Measurements from ENCODE around the gene LETM1. TPM values are rescaled to one million over a fixed set of nuclear protein-coding genes. Genes with fewer than 3 reads are reported as not detected.

LETM1 gene
- total and polyA plus RNA-seq, 2 donors (not counting 1 experiment from before 2014, with no cell fraction given): 15.8 to 70.4 TPM

DNA sequence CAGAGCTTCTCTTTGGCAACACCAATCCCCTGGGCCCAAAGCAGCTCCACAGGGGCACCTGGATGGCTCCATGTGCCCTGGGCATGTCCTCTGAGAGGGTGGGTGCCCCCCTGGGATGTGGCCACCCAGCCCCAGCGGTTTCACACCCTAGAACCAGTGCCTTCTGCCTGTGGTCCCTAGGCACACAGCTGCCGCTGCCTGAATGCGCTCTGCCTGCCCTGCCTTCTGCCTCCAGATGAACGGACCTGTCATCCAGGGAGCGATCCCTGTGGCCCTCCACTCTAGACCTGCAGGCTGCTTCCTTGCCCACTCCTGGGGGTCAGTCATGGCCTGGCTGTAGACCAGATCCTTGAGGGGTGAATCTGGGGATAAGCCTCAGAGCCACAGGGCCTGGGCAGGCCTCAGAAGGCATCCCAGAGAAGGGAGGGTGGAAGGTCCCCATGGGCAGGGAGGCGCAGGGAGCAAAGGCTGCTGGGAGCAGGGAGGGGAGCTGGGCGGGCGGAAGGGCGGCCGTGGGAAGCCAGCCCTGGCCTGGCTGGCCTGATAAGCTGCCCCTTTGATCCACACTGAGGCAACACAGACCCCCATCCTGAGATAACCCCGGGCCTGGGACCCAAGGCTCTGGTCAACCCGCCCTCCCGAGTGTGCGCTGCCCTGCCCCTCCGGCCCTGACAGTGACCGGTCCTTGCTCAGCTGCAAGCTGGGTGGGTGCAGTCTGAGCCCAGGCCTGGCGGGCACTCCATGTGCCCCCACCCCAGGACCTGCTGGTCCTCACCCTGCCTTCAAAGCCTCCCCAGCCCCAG lies 71.0 kb downstream of the LETM1 start:
- Histone ChIP-seq H2AFZ (ENCODE audit: low read length) (no peak overlapping the region), H3K4me1 (ENCODE audit: control insufficient read depth, extremely low read depth, insufficient read depth, low read length) (no peaks in the 10 kb centered on the region), H3K36me3 (ENCODE audit: control insufficient read depth, insufficient read depth, low read length) (no peaks in the 10 kb centered on the region), H3K27me3 (ENCODE audit: control insufficient read depth, insufficient read depth, low read length) (no peaks in the 10 kb centered on the region), H3K9ac (ENCODE audit: insufficient read depth, low read length) (no peak overlapping the region), H4K20me1 (ENCODE audit: control insufficient read depth, extremely low read depth, insufficient read depth, low read length) (no peaks in the 10 kb centered on the region), H3K79me2 (ENCODE audit: control insufficient read depth, insufficient read depth, low read length) (no peaks in the 10 kb centered on the region), H3K27ac (ENCODE audit: insufficient read depth, low read length) (no peak overlapping the region), H3K4me3 (replicated peaks in 1 of 4; ENCODE audit: control extremely low read depth in 1 of 4, insufficient read depth in 1 of 4, low read depth in 3 of 4, low read length in 4 of 4) (no peak overlapping the region), H3K9me3 (ENCODE audit: control insufficient read depth, insufficient read depth, low read depth, low read length) (no peaks in the 10 kb centered on the region), H3K4me2 (ENCODE audit: extremely low read depth, insufficient read depth, low read length) (no peak overlapping the region)
- DNase-seq (ENCODE audit: low read depth in 2 of 2): no peak
- no peak for TF ChIP-seq EZH2 (IDR thresholded peaks at IDR 0.05; ENCODE audit: low read length, missing control alignments)
- TF ChIP-seq, protein P1, sequence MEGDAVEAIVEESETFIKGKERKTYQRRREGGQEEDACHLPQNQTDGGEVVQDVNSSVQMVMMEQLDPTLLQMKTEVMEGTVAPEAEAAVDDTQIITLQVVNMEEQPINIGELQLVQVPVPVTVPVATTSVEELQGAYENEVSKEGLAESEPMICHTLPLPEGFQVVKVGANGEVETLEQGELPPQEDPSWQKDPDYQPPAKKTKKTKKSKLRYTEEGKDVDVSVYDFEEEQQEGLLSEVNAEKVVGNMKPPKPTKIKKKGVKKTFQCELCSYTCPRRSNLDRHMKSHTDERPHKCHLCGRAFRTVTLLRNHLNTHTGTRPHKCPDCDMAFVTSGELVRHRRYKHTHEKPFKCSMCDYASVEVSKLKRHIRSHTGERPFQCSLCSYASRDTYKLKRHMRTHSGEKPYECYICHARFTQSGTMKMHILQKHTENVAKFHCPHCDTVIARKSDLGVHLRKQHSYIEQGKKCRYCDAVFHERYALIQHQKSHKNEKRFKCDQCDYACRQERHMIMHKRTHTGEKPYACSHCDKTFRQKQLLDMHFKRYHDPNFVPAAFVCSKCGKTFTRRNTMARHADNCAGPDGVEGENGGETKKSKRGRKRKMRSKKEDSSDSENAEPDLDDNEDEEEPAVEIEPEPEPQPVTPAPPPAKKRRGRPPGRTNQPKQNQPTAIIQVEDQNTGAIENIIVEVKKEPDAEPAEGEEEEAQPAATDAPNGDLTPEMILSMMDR (conservative IDR thresholded peaks at IDR 0.05 in 1 of 2, IDR thresholded peaks at IDR 0.05 in 1 of 2; ENCODE audit: low read depth in 1 of 2, low read length in 2 of 2): no peak

DNA sequence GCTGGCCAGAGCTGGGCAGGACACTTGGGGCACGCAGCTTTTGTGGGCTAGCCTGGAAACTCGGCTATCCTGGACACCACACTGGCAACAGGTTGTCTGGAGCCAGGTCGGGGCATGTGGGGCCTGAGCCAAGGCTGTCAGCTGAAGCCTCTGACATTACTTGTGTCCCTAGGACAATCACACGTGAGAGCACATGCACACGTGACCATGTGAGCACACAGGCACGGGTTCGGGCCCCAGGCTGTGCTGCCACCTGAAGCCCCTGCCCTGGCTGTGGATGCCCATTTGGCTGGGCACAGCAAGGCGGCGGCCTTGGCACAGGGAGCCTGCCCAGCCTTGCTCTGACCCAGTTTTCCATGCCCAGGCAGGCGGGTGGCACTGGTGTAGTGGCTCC lies 71.6 kb downstream of the LETM1 start:
- Histone ChIP-seq H3K9ac (ENCODE audit: insufficient read depth, low read length) (no peak overlapping the region), H4K20me1 (ENCODE audit: control insufficient read depth, extremely low read depth, insufficient read depth, low read length) (no peaks in the 10 kb centered on the region), H3K79me2 (ENCODE audit: control insufficient read depth, insufficient read depth, low read length) (no peaks in the 10 kb centered on the region), H3K27ac (ENCODE audit: insufficient read depth, low read length) (no peak overlapping the region), H3K4me1 (ENCODE audit: control insufficient read depth, extremely low read depth, insufficient read depth, low read length) (no peaks in the 10 kb centered on the region), H3K36me3 (ENCODE audit: control insufficient read depth, insufficient read depth, low read length) (no peaks in the 10 kb centered on the region), H3K27me3 (ENCODE audit: control insufficient read depth, insufficient read depth, low read length) (no peaks in the 10 kb centered on the region), H3K9me3 (ENCODE audit: control insufficient read depth, insufficient read depth, low read depth, low read length) (no peaks in the 10 kb centered on the region), H3K4me3 (replicated peaks in 1 of 4; ENCODE audit: control extremely low read depth in 1 of 4, insufficient read depth in 1 of 4, low read depth in 3 of 4, low read length in 4 of 4) (no peak overlapping the region), H3K4me2 (ENCODE audit: extremely low read depth, insufficient read depth, low read length) (no peak overlapping the region), H2AFZ (ENCODE audit: low read length) (no peak overlapping the region)
- DNase-seq (ENCODE audit: low read depth in 2 of 2): no peak
- TF ChIP-seq, protein P1 (conservative IDR thresholded peaks at IDR 0.05 in 1 of 2, IDR thresholded peaks at IDR 0.05 in 1 of 2; ENCODE audit: low read depth in 1 of 2, low read length in 2 of 2): no peak
- TF ChIP-seq EZH2 (IDR thresholded peaks at IDR 0.05; ENCODE audit: low read length, missing control alignments): no peak

DNA sequence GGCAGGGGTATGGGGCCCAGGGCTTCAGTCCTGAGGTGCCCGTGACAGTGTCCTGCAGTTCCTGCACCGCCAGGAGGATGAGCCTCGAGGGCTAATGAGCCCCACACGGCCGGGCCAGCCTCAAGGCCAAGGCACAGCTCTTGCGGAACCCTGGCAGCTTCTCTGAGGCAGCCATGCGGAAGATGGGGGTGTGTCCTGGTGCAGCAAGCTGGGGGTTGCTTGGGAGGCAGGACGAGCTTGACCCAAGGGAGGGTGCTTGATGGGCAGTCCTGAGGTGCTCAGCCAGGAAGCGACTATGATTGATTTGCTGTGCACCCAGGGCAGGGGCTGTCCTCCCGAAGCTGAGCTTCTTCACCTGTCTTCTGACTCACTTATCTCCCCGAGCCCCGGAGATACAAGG lies 72.0 kb downstream of the LETM1 start:
- Histone ChIP-seq H3K9me3 (ENCODE audit: control insufficient read depth, insufficient read depth, low read depth, low read length) (no peaks in the 10 kb centered on the region), H3K79me2 (ENCODE audit: control insufficient read depth, insufficient read depth, low read length) (no peaks in the 10 kb centered on the region), H3K9ac (ENCODE audit: insufficient read depth, low read length) (no peak overlapping the region), H2AFZ (ENCODE audit: low read length) (no peak overlapping the region), H3K36me3 (ENCODE audit: control insufficient read depth, insufficient read depth, low read length) (no peaks in the 10 kb centered on the region), H4K20me1 (ENCODE audit: control insufficient read depth, extremely low read depth, insufficient read depth, low read length) (no peaks in the 10 kb centered on the region), H3K27ac (ENCODE audit: insufficient read depth, low read length) (no peak overlapping the region), H3K27me3 (ENCODE audit: control insufficient read depth, insufficient read depth, low read length) (no peaks in the 10 kb centered on the region), H3K4me3 (replicated peaks in 1 of 4; ENCODE audit: control extremely low read depth in 1 of 4, insufficient read depth in 1 of 4, low read depth in 3 of 4, low read length in 4 of 4) (no peak overlapping the region), H3K4me2 (ENCODE audit: extremely low read depth, insufficient read depth, low read length) (no peak overlapping the region), H3K4me1 (ENCODE audit: control insufficient read depth, extremely low read depth, insufficient read depth, low read length) (no peaks in the 10 kb centered on the region)
- TF ChIP-seq, protein P1 (conservative IDR thresholded peaks at IDR 0.05 in 1 of 2, IDR thresholded peaks at IDR 0.05 in 1 of 2; ENCODE audit: low read depth in 1 of 2, low read length in 2 of 2): no peak
- no peak for TF ChIP-seq EZH2 (IDR thresholded peaks at IDR 0.05; ENCODE audit: low read length, missing control alignments)
- DNase-seq (ENCODE audit: low read depth in 2 of 2): no peak

Measured in fibroblast of lung (primary cell).